OCI-LY7 (cell line): ENCODE results near the gene NRCAM.

ENCODE experiments used
- CTCF ChIP-seq: fragments of 200-600 bp; sonication (generic); conservative IDR thresholded peaks from 2 replicates; pipeline ENCODE4 v1.5.1; 2014; ENCODE audit warnings: mild to moderate bottlenecking, antibody characterized with exemption, low read length, moderate library complexity, mixed read lengths
- EZH2phosphoT487 ChIP-seq: fragments of 200-600 bp; sonication (generic); IDR thresholded peaks from 2 replicates; pipeline ENCODE4 v1.6.1; 2018; ENCODE audit warnings: low read depth, borderline replicate concordance, mild to moderate bottlenecking, mixed run types, antibody characterized with exemption, low read length, moderate library complexity, mixed read lengths

- TF ChIP-seq CTCF (no peak), EZH2phosphoT487 (no peak)
Observed at GRCh38 chr7:108486291-108486966, 30.2 kb upstream of the NRCAM start.
